H1 (cell line): ENCODE data around the gene ALPL. TPM values are rescaled to one million over a fixed set of nuclear protein-coding genes. Genes with fewer than 3 reads are reported as not detected.
A peak's percentile ranks its signal among the peaks of the same experiment; 100 is the strongest.

Experiments used
- CTCF ChIA-PET: fragments of 300-600 bp; sonication (Branson Sonifier 250); formaldehyde crosslinking; loops from one replicate; lab custom pipeline; 2021; ENCODE audit not compliant: partially characterized antibody; lab: Charles Lee
- POLR2A ChIA-PET: fragments of 300-600 bp; sonication (Branson Sonifier 250); formaldehyde crosslinking; loops from one replicate; lab custom pipeline; 2021; ENCODE audit warnings: inconsistent platforms; ENCODE audit not compliant: partially characterized antibody; lab: Charles Lee
- DNase-seq, 2 experiments: peaks; one replicate each; pipeline versions ENCODE4 v3.0.0 to v3.0.0-alpha.2; 2010 to 2022; ENCODE audit warnings: low spot score in 2 of 2, low read depth in 1 of 2, mixed read lengths in 1 of 2
- FAIRE-seq: peaks from 2 replicates; lab custom pipeline; 2011; peaks lifted over from hg19 to GRCh38; lab: Jason Lieb, UNC
- H2AFZ ChIP-seq: 2 replicates; pipeline ENCODE4 v1.8.1; 2012; ENCODE audit warnings: low read length, inconsistent platforms
- H2AK5ac ChIP-seq: 2 replicates; pipeline ENCODE4 v1.6.1; 2013; ENCODE audit warnings: low read depth, low read length
- H2BK120ac ChIP-seq: replicated peaks from 2 replicates; pipeline ENCODE3; 2013; ENCODE audit warnings: low read depth, low read length, inconsistent platforms
- H2BK12ac ChIP-seq: 2 replicates; pipeline ENCODE4 v1.6.1; 2013; ENCODE audit warnings: low read depth, low read length
- H2BK15ac ChIP-seq: 2 replicates; pipeline ENCODE4 v1.6.1; 2013; ENCODE audit warnings: low read length
- H2BK20ac ChIP-seq: 2 replicates; pipeline ENCODE4 v1.6.1; 2013; ENCODE audit warnings: low read length
- H2BK5ac ChIP-seq: 2 replicates; pipeline ENCODE4 v1.6.1; 2013; ENCODE audit warnings: low read depth, low read length
- H3K14ac ChIP-seq: 2 replicates; pipeline ENCODE4 v1.6.1; 2013; ENCODE audit warnings: inconsistent platforms; ENCODE audit not compliant: insufficient read length
- H3K18ac ChIP-seq: 2 replicates; pipeline ENCODE4 v1.6.1; 2013; ENCODE audit warnings: low read length; ENCODE audit errors: extremely low read depth
- H3K23ac ChIP-seq: 2 replicates; pipeline ENCODE4 v1.6.1; 2013; ENCODE audit warnings: inconsistent platforms; ENCODE audit not compliant: insufficient read length
- H3K23me2 ChIP-seq: 2 replicates; pipeline ENCODE4 v1.6.1; 2013; ENCODE audit warnings: low read depth, low read length
- H3K27ac ChIP-seq: 2 replicates; pipeline ENCODE4 v1.6.1; 2011; ENCODE audit warnings: low read depth, low read length, inconsistent platforms
- H3K27me3 ChIP-seq, 4 experiments: replicated peaks in 1 of 4; 1 replicate in 1 of 4; 2 replicates in 3 of 4; pipeline versions ENCODE4 v1.6.1 to v1.8.1; 2011 to 2013; ENCODE audit warnings: low read length in 3 of 4, mild to moderate bottlenecking in 3 of 4, inconsistent platforms in 2 of 4, mixed read lengths in 2 of 4, moderate library complexity in 1 of 4; ENCODE audit not compliant: control insufficient read depth in 3 of 4, insufficient read depth in 3 of 4; ENCODE audit errors: extremely low read depth in 1 of 4
- H3K36me3 ChIP-seq, 4 experiments: 2 replicates each; pipeline versions ENCODE4 v1.6.1 to v1.8.1; 2011 to 2013; ENCODE audit warnings: mild to moderate bottlenecking in 4 of 4, low read length in 3 of 4, moderate library complexity in 2 of 4, control low read depth in 1 of 4, inconsistent platforms in 1 of 4; ENCODE audit not compliant: insufficient read depth in 4 of 4, control insufficient read depth in 2 of 4
- H3K4ac ChIP-seq: replicated peaks from 2 replicates; pipeline ENCODE3; 2013; ENCODE audit warnings: low read length, low read depth, mixed read lengths, inconsistent platforms; ENCODE audit not compliant: insufficient read length
- H3K4me1 ChIP-seq, 4 experiments: replicated peaks in 1 of 4; 1 replicate in 1 of 4; 2 replicates in 3 of 4; pipeline versions ENCODE4 v1.6.1 to v1.8.1; 2011 to 2013; ENCODE audit warnings: low read length in 3 of 4, inconsistent platforms in 2 of 4, mixed read lengths in 1 of 4; ENCODE audit not compliant: insufficient read depth in 4 of 4, control insufficient read depth in 3 of 4
- H3K4me2 ChIP-seq, 2 experiments: 2 replicates each; pipeline versions ENCODE4 v1.6.1 to v1.8.1; 2011 to 2013; ENCODE audit warnings: low read depth in 2 of 2, low read length in 2 of 2, control low read depth in 1 of 2, inconsistent platforms in 1 of 2, mild to moderate bottlenecking in 1 of 2; ENCODE audit not compliant: insufficient read depth in 1 of 2
- H3K4me3 ChIP-seq, 4 experiments: fragments of 200-600, 300-600 bp in 1 of 4; sonication (generic), shearing (Covaris generic), sonication (Bioruptor Twin) in 1 of 4; 2 replicates each; pipeline versions ENCODE4 v1.5.1 to v1.8.1; 2011 to 2016; ENCODE audit warnings: low read length in 4 of 4, low read depth in 3 of 4, control low read depth in 2 of 4, inconsistent platforms in 2 of 4, mild to moderate bottlenecking in 2 of 4, mixed read lengths in 1 of 4, moderate library complexity in 1 of 4; ENCODE audit not compliant: insufficient read depth in 2 of 4; ENCODE audit errors: extremely low read depth in 1 of 4
- H3K56ac ChIP-seq: replicated peaks from 2 replicates; pipeline ENCODE3; 2013; ENCODE audit warnings: low read depth, mild to moderate bottlenecking, mixed read lengths, low read length, inconsistent platforms; ENCODE audit not compliant: insufficient read length
- H3K79me1 ChIP-seq: 2 replicates; pipeline ENCODE4 v1.6.1; 2013; ENCODE audit warnings: low read depth, low read length, control low read depth
- H3K79me2 ChIP-seq, 2 experiments: 2 replicates each; pipeline versions ENCODE4 v1.6.1 to v1.8.1; 2012 to 2013; ENCODE audit warnings: low read length in 2 of 2, mild to moderate bottlenecking in 2 of 2, inconsistent platforms in 1 of 2; ENCODE audit not compliant: insufficient read depth in 2 of 2, control insufficient read depth in 1 of 2
- H3K9ac ChIP-seq, 4 experiments: replicated peaks in 1 of 4; 1 replicate in 1 of 4; 2 replicates in 3 of 4; pipeline versions ENCODE4 v1.6.1 to v1.8.1; 2011 to 2013; ENCODE audit warnings: low read depth in 3 of 4, low read length in 3 of 4, control low read depth in 2 of 4, mild to moderate bottlenecking in 2 of 4, moderate library complexity in 2 of 4, inconsistent platforms in 1 of 4; ENCODE audit errors: extremely low read depth in 1 of 4
- H3K9me3 ChIP-seq, 2 experiments: 2 replicates each; pipeline versions ENCODE4 v1.6.1 to v1.8.1; 2012 to 2013; ENCODE audit warnings: mild to moderate bottlenecking in 2 of 2, moderate library complexity in 2 of 2, control low read depth in 1 of 2, inconsistent platforms in 1 of 2, low read depth in 1 of 2, low read length in 1 of 2, mixed read lengths in 1 of 2; ENCODE audit not compliant: insufficient read depth in 2 of 2
- H4K20me1 ChIP-seq, 2 experiments: replicated peaks in 1 of 2; 2 replicates each; pipeline versions ENCODE3 to v1.8.1; 2011 to 2013; ENCODE audit warnings: inconsistent platforms in 2 of 2, low read length in 2 of 2, mild to moderate bottlenecking in 1 of 2; ENCODE audit not compliant: insufficient read depth in 2 of 2, control insufficient read depth in 1 of 2
- H4K5ac ChIP-seq: 2 replicates; pipeline ENCODE4 v1.6.1; 2013; ENCODE audit warnings: low read length, low read depth, mixed read lengths, inconsistent platforms; ENCODE audit not compliant: insufficient read length
- H4K8ac ChIP-seq: 2 replicates; pipeline ENCODE4 v1.8.0; 2013; ENCODE audit warnings: mild to moderate bottlenecking, moderate library complexity, low read length, inconsistent platforms; ENCODE audit not compliant: insufficient read depth; ENCODE audit errors: extremely low read depth
- H4K91ac ChIP-seq: replicated peaks from 2 replicates; pipeline ENCODE3; 2013; ENCODE audit warnings: low read length, mixed read lengths, inconsistent platforms; ENCODE audit not compliant: insufficient read length
- KDM4A ChIP-seq: IDR thresholded peaks from one replicate; pipeline ENCODE4 v1.7.1; 2012; ENCODE audit warnings: low read depth, mild to moderate bottlenecking, moderate library complexity, low read length, inconsistent platforms; ENCODE audit not compliant: severe bottlenecking
- POLR2AphosphoS5 ChIP-seq: IDR thresholded peaks from 2 replicates; pipeline ENCODE4 v1.6.1; 2011; ENCODE audit warnings: low read depth, low read length
- SUZ12 ChIP-seq: fragments of 200-600 bp; sonication (generic); IDR thresholded peaks from 2 replicates; pipeline ENCODE4 v1.6.1; 2012; ENCODE audit warnings: mild to moderate bottlenecking, inconsistent platforms, low read length, moderate library complexity, mixed read lengths
- WGBS, 2 experiments: shearing (Covaris generic) in 1 of 2; methylation state at CpG; one replicate each; pipeline versions ENCODE4 v1.1.6 to v1.1.7; 2013 to 2015; ENCODE audit warnings: low lambda C conversion rate in 2 of 2, mixed read lengths in 2 of 2, inconsistent platforms in 1 of 2, low coverage in 1 of 2, missing lambda C conversion rate in 1 of 2; ENCODE audit not compliant: insufficient replicate concordance in 2 of 2, insufficient coverage in 1 of 2, insufficient read length in 1 of 2; ENCODE audit errors: extremely low coverage in 1 of 2, missing lambda C conversion rate in 1 of 2; 5-methylcytosine and 5-hydroxymethylcytosine counted together
- polyA plus RNA-seq, 7 experiments: library from polyadenylated mRNA; depleted of rRNA in 3 of 7; stranded (reverse) in 5 of 7; unstranded in 2 of 7; fragments of >200 nt in 5 of 7; fragments of 200-250 nt in 2 of 7; gene quantifications; 1 replicate in 5 of 7; 2 replicates in 1 of 7; 4 replicates in 1 of 7; pipeline versions ENCODE4 v1.2.1 to v1.2.3, GENCODE V29; 2011 to 2013; ENCODE audit warnings: missing spikeins in 2 of 7, mixed read lengths in 2 of 7
- total RNA-seq: library from RNA; stranded (reverse); fragmentation: NEBNext Ultra II Directional; extraction: Animal tissue kit (Norgen Biotek cat#: 25700); gene quantifications from 2 replicates; pipeline ENCODE4 v1.2.1, GENCODE V29; 2021

Gene ALPL
- total and polyA plus RNA-seq, 2 of the 8 experiments (the other 6 are each of a cell fraction or from before 2014, with no cell fraction given), result 175 to 362 TPM

GRCh38 chr1:21621761-21622436 is 112.7 kb downstream of the ALPL start:
- DNase-seq, result no peak
- no peak overlapping the region for H3K18ac ChIP-seq
- peak overlapping the region; percentile 24 to 57 (median 32) for H3K4me3 ChIP-seq
- peak; percentile 23 for TF ChIP-seq KDM4A
- no peak for TF ChIP-seq POLR2AphosphoS5
- peak; percentile 34; the same call in 1 of the 2 replicates for TF ChIP-seq SUZ12
- H3K23me2 ChIP-seq, result peaks cover 3% of the 10 kb centered on the region
- peaks cover 3 to 12% of the 10 kb centered on the region in 2 experiments for H4K20me1 ChIP-seq
- H3K9ac ChIP-seq, result peak overlapping the region in 1 of 4 experiments; percentile 40; a peak in 1 of 7 replicates
- H2AFZ ChIP-seq, result no peak overlapping the region
- H4K5ac ChIP-seq, result no peak overlapping the region
- H2BK20ac ChIP-seq, result no peak overlapping the region
- no peak overlapping the region for H2BK120ac ChIP-seq
- H3K23ac ChIP-seq, result no peak overlapping the region
- H3K27ac ChIP-seq, result no peak overlapping the region
- no peak overlapping the region for H3K56ac ChIP-seq
- no peak overlapping the region for H2BK15ac ChIP-seq
- 55% methylated on average over 13 of the region's 39 CpGs; no CpG with 5 or more reads in 1 of the 2 experiments for WGBS, 2 experiments
- H3K79me1 ChIP-seq, result no peaks in the 10 kb centered on the region
- no peak overlapping the region for H2BK12ac ChIP-seq
- ChIA-PET CTCF (interaction anchor here (1.1 to 2.1 kb wide), 7 partner anchors 9 to 405 kb away, joined by 3 to 7 read pairs (median 4); no protein-coding TSS in a partner anchor), POLR2A (interaction anchor here (1.3 to 2.9 kb wide), 3 partner anchors 10 to 19 kb away, joined by 4 to 14 read pairs (median 4); no protein-coding TSS in a partner anchor)
- no peaks in the 10 kb centered on the region for H3K79me2 ChIP-seq
- H3K4me2 ChIP-seq, result peak overlapping the region; percentile 67 to 68
- no peak overlapping the region for H3K14ac ChIP-seq
- peaks cover 0 to 23% (median 17%) of the 10 kb centered on the region in 4 experiments; a peak in 6 of 7 replicates for H3K4me1 ChIP-seq
- no peak overlapping the region for H2AK5ac ChIP-seq
- no peak for FAIRE-seq
- H4K91ac ChIP-seq, result no peak overlapping the region
- no peaks in the 10 kb centered on the region for H3K9me3 ChIP-seq
- H4K8ac ChIP-seq, result no peak overlapping the region
- H3K4ac ChIP-seq, result no peak overlapping the region
- no peak overlapping the region for H2BK5ac ChIP-seq
- no peaks in the 10 kb centered on the region for H3K36me3 ChIP-seq
- H3K27me3 ChIP-seq, result peaks cover 0 to 26% (median 13%) of the 10 kb centered on the region in 4 experiments; a peak in 5 of 7 replicates
